Gastroesophageal sphincter (tissue), 2 donors: ENCODE measurements around the gene SPOPL.

Source experiments
- POLR2A ChIP-seq, 2 donors: fragments of 450-650 bp; IDR thresholded peaks; one replicate each; pipeline ENCODE4 v1.6.1; 2017; ENCODE audit warnings: antibody characterized with exemption in 2 of 2, mild to moderate bottlenecking in 2 of 2, moderate library complexity in 1 of 2
- POLR2AphosphoS5 ChIP-seq: sonication (generic); formaldehyde crosslinking; IDR thresholded peaks from one replicate; pipeline ENCODE4 v1.6.1; 2017; ENCODE audit warnings: antibody characterized with exemption

GRCh38 chr2:138600732-138601457 is 99.3 kb downstream of the SPOPL start:
- TF ChIP-seq POLR2A (IDR thresholded peaks at IDR 0.05), result no peak
- TF ChIP-seq POLR2AphosphoS5, result no peak
